ENCODE data around the gene CAT. TPM values are rescaled to one million over a fixed set of nuclear protein-coding genes. Genes with fewer than 3 reads are reported as not detected.

CAT gene
- total and polyA plus RNA-seq, 8 donors = 24.9 to 122 (median 74.7) TPM

DNA sequence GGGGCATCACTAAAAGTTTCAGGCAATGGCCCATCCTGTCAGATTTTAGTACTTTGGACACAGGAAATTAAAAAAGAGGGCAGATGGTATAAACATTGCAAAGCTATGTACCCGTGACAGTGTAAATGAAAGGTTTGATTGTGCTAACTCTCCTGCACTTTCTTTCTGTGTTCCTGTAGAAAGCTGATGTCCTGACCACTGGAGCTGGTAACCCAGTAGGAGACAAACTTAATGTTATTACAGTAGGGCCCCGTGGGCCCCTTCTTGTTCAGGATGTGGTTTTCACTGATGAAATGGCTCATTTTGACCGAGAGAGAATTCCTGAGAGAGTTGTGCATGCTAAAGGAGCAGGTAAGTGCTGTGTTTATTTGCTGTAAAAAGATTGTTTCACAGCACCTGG lies 10.3 kb downstream of the CAT start:
- Histone ChIP-seq H3K36me3 (peaks cover 29 to 56% (median 50%) of the 10 kb centered on the region in 4 donors), H3K4me1 (peaks cover 0 to 38% (median 18%) of the 10 kb centered on the region in 4 donors), H3K9me3 (no peaks in the 10 kb centered on the region), H3K27ac (no peak overlapping the region), H3K27me3 (no peaks in the 10 kb centered on the region), H3K4me3 (no peak overlapping the region)
- 47 to 56% (median 54%) methylated on average over 3 of the region's 3 CpGs for whole genome bisulfite sequencing, 5 donors
- intact Hi-C loops (cut with DNase I; ENCODE audit: low total_unique reads) = no loop called here
- TF ChIP-seq POLR2AphosphoS5 (IDR thresholded peaks at IDR 0.05) = no peak
- DNase-seq = no peak

DNA sequence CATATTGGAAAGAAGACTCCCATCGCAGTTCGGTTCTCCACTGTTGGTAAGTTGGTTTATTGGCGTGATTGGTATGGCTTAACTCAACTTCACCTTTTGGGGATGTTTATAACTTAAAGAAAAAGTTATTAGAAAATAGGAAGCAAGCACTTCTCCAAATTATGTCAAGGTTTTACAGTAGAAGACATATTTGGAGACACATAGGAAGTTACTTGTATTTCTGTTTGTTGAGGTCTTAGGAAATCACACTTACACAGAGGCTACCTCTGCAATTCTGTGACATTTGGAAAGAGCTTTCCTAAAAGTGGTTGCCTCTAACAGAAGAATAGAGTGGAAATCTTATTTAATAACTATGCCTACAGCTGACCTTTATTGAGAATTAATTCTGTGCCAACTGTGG lies 12.3 kb downstream of the CAT start:
- Histone ChIP-seq H3K4me3 (no peak overlapping the region), H3K27ac (peak overlapping the region in 1 of 5 donors; percentile 22), H3K36me3 (peaks cover 35 to 76% (median 70%) of the 10 kb centered on the region in 4 donors), H3K9me3 (no peaks in the 10 kb centered on the region), H3K4me1 (peaks cover 0 to 24% (median 11%) of the 10 kb centered on the region in 4 donors), H3K27me3 (no peaks in the 10 kb centered on the region)
- WGBS, 5 donors = 86 to 95% (median 95%) methylated on average over 3 of the region's 3 CpGs
- TF ChIP-seq, protein P1, sequence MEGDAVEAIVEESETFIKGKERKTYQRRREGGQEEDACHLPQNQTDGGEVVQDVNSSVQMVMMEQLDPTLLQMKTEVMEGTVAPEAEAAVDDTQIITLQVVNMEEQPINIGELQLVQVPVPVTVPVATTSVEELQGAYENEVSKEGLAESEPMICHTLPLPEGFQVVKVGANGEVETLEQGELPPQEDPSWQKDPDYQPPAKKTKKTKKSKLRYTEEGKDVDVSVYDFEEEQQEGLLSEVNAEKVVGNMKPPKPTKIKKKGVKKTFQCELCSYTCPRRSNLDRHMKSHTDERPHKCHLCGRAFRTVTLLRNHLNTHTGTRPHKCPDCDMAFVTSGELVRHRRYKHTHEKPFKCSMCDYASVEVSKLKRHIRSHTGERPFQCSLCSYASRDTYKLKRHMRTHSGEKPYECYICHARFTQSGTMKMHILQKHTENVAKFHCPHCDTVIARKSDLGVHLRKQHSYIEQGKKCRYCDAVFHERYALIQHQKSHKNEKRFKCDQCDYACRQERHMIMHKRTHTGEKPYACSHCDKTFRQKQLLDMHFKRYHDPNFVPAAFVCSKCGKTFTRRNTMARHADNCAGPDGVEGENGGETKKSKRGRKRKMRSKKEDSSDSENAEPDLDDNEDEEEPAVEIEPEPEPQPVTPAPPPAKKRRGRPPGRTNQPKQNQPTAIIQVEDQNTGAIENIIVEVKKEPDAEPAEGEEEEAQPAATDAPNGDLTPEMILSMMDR (IDR thresholded peaks at IDR 0.05) = no peak
- TF ChIP-seq EP300 (IDR thresholded peaks at IDR 0.05) (no peak), POLR2AphosphoS5 (IDR thresholded peaks at IDR 0.05) (no peak), POLR2A (IDR thresholded peaks at IDR 0.05) (no peak)
- intact Hi-C loops (cut with DNase I; ENCODE audit: low total_unique reads) = no loop called here
- DNase-seq = no peak

DNA sequence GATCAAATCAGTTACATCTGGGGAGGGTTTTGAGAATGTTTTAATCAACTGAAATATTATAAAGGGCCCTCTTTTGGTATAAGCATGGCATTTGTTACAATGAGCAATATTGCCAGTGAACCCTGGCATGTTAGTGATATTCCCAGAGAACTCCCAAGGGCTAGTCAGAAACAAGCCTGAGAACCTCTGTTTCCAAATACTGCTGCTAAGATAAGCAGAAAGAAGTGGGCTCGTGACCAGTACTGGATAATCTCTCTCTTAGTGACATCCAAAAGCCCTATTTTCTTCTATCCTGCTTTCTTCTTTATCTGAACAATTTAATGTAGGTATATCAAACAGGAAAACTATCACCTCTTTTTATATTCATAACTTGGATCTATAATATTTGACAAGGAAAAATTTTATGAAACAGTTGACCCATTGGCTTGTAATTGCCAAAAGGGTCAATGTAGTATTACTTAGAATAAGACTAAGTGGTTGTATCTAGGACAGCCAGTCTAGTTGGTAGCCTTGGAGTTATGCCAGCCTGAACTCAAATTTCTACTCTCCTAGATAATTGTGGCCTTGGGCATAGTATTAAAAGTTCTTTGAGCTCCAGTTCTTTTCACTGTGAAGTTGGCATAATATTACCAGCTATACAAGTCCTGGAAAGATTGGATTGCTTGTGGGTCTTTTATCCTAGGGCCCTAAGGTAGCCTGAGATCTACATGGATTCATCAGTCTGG lies 15.7 kb downstream of the CAT start:
- H3K9me3 ChIP-seq = no peaks in the 10 kb centered on the region
- peaks cover 46 to 100% (median 100%) of the 10 kb centered on the region in 4 donors for H3K36me3 ChIP-seq
- no peaks in the 10 kb centered on the region for H3K27me3 ChIP-seq
- H3K4me1 ChIP-seq = peaks cover 0 to 5% (median 1%) of the 10 kb centered on the region in 4 donors
- intact Hi-C loops (cut with DNase I; ENCODE audit: low total_unique reads) = no loop called here
- 78 to 97% (median 86%) methylated on average over 1 of the region's 1 CpG for whole genome bisulfite sequencing, 5 donors
- H3K4me3 ChIP-seq = no peak overlapping the region
- no peak overlapping the region for H3K27ac ChIP-seq
- DNase-seq = no peak
- TF ChIP-seq POLR2A (IDR thresholded peaks at IDR 0.05) (no peak), EP300 (IDR thresholded peaks at IDR 0.05) (no peak), POLR2AphosphoS5 (IDR thresholded peaks at IDR 0.05) (no peak)
- TF ChIP-seq, protein P1 (IDR thresholded peaks at IDR 0.05) = no peak

DNA sequence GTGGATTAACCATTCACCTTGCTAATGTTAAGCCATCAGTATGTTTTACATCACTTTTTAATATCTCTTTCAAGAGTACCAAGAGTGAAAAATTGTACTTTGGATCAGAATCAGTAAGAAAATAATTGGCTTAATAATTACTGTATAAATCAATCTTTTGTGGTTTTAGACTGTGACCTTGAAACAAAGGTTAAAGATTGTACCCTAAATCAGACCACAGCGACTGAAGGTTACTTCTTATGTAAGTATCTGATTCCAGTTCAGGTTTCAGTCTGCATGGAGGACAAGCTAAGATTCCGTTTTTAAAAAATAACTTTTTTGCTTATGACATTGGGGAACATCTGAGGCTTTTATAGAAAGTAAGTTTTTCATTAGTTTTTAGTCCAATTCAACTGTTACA lies 18.9 kb downstream of the CAT start:
- WGBS, 5 donors = 82 to 98% (median 89%) methylated on average over 2 of the region's 2 CpGs
- Histone ChIP-seq H3K9me3 (no peaks in the 10 kb centered on the region), H3K4me3 (no peak overlapping the region), H3K27me3 (no peaks in the 10 kb centered on the region), H3K36me3 (peaks cover 41 to 100% (median 98%) of the 10 kb centered on the region in 4 donors), H3K4me1 (peaks cover 0 to 8% (median 3%) of the 10 kb centered on the region in 4 donors), H3K27ac (no peak overlapping the region)
- TF ChIP-seq EP300 (IDR thresholded peaks at IDR 0.05) (no peak), POLR2AphosphoS5 (IDR thresholded peaks at IDR 0.05) (no peak), POLR2A (IDR thresholded peaks at IDR 0.05) (no peak)
- TF ChIP-seq, protein P1 (IDR thresholded peaks at IDR 0.05) = no peak
- no peak for DNase-seq
- intact Hi-C loops (cut with DNase I; ENCODE audit: low total_unique reads) = no loop called here

DNA sequence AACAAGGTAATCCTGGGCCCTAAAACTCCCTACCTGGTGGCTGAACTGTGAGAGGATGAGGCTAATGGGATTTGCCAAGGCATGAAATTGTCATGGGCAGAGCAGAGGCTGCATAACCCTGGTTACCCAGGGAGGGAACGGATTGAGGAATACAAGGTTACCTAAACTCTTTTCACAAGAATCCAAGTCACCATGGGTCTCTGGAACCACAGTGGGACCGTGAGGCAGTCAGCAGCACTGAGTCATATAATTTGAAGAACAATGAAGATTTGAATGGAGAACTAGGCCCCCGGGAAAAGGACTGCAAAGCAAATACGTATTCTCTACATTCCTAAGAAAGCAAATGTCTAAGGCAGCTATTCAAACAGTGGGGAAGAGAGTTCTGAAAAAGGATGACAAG lies 19.8 kb downstream of the CAT start:
- intact Hi-C loops (cut with DNase I; ENCODE audit: low total_unique reads) = no loop called here
- Histone ChIP-seq H3K4me1 (peaks cover 0 to 8% (median 3%) of the 10 kb centered on the region in 4 donors), H3K36me3 (peaks cover 44 to 100% (median 98%) of the 10 kb centered on the region in 4 donors), H3K4me3 (no peak overlapping the region), H3K27me3 (no peaks in the 10 kb centered on the region), H3K9me3 (no peaks in the 10 kb centered on the region), H3K27ac (no peak overlapping the region)
- no peak for TF ChIP-seq EP300 (IDR thresholded peaks at IDR 0.05)
- no peak for TF ChIP-seq POLR2AphosphoS5 (IDR thresholded peaks at IDR 0.05)
- TF ChIP-seq POLR2A (IDR thresholded peaks at IDR 0.05) = no peak
- TF ChIP-seq, protein P1 (IDR thresholded peaks at IDR 0.05) = no peak
- DNase-seq = no peak
- WGBS, 5 donors = 77 to 85% (median 83%) methylated on average over 4 of the region's 4 CpGs
